Right renal cortex interstitium (tissue), 3 donors: ENCODE measurements around the gene ZFYVE28. TPM values are rescaled to one million over a fixed set of nuclear protein-coding genes. Genes with fewer than 3 reads are reported as not detected.
"Not testable (repeated sequence)": the region's sequence is repeated elsewhere in the genome, so short reads cannot be mapped to it uniquely, and the experiment has no call there.

ENCODE experiments used
- DNase-seq, 3 donors: peaks; one replicate each; pipeline ENCODE4 v3.0.0-alpha.2; 2013; ENCODE audit warnings: low read depth in 3 of 3, low spot score in 2 of 3
- polyA plus RNA-seq, 3 donors: library from polyadenylated mRNA; unstranded; fragments of 120-200 nt; gene quantifications; one replicate each; pipeline ENCODE4 v1.2.1, GENCODE V29; 2013; ENCODE audit not compliant: insufficient read length in 3 of 3

Gene ZFYVE28
- polyA plus RNA-seq, 3 donors = 1.7 to 1.8 (median 1.8) TPM

GRCh38 chr4:2429945-2430757, 11.7 kb upstream of the ZFYVE28 start:
- DNase-seq = not testable (repeated sequence)

GRCh38 chr4:2428496-2429213, 10.2 kb upstream of the ZFYVE28 start:
- DNase-seq = no peak

GRCh38 chr4:2427383-2428334, 9.2 kb upstream of the ZFYVE28 start:
- DNase-seq = no peak

- DNase-seq = no peak
Measured at GRCh38 chr4:2426711-2427275, 8.3 kb upstream of the ZFYVE28 start.

- DNase-seq = no peak
Measured at GRCh38 chr4:2426069-2426397, 7.6 kb upstream of the ZFYVE28 start.

GRCh38 chr4:2425386-2426068, 7.1 kb upstream of the ZFYVE28 start:
- DNase-seq = no peak

GRCh38 chr4:2424581-2424980, 6.1 kb upstream of the ZFYVE28 start:
- no peak for DNase-seq

GRCh38 chr4:2423695-2424094, 5.2 kb upstream of the ZFYVE28 start:
- no peak for DNase-seq

GRCh38 chr4:2423066-2423465, 4.6 kb upstream of the ZFYVE28 start:
- DNase-seq = no peak

- no peak for DNase-seq
Measured at GRCh38 chr4:2421928-2422327, 3.5 kb upstream of the ZFYVE28 start.

GRCh38 chr4:2419814-2420213, 1.4 kb upstream of the ZFYVE28 start:
- DNase-seq = no peak

- peak; percentile 82 to 90 (median 84) for DNase-seq
Measured at GRCh38 chr4:2418650-2419571, 466 bp upstream of the ZFYVE28 start, which contains the start of gene CFAP99. Gene CFAP99, plus strand, starts transcription at chr4:2418955.

GRCh38 chr4:2417226-2417764, 1.1 kb downstream of the ZFYVE28 start:
- DNase-seq = no peak

GRCh38 chr4:2416564-2417225, 1.8 kb downstream of the ZFYVE28 start:
- no peak for DNase-seq

- no peak for DNase-seq
Measured at GRCh38 chr4:2415881-2416563, 2.4 kb downstream of the ZFYVE28 start.

- DNase-seq = no peak
Measured at GRCh38 chr4:2415213-2415612, 3.2 kb downstream of the ZFYVE28 start.

- no peak for DNase-seq
Measured at GRCh38 chr4:2413821-2414610, 4.4 kb downstream of the ZFYVE28 start.
